Measurements from ENCODE around the gene BCKDHA. TPM values are rescaled to one million over a fixed set of nuclear protein-coding genes. Genes with fewer than 3 reads are reported as not detected.

BCKDHA gene
- total RNA-seq (ENCODE audit: low replicate concordance): 3.5 and 15.3 TPM in 2 replicates

DNA sequence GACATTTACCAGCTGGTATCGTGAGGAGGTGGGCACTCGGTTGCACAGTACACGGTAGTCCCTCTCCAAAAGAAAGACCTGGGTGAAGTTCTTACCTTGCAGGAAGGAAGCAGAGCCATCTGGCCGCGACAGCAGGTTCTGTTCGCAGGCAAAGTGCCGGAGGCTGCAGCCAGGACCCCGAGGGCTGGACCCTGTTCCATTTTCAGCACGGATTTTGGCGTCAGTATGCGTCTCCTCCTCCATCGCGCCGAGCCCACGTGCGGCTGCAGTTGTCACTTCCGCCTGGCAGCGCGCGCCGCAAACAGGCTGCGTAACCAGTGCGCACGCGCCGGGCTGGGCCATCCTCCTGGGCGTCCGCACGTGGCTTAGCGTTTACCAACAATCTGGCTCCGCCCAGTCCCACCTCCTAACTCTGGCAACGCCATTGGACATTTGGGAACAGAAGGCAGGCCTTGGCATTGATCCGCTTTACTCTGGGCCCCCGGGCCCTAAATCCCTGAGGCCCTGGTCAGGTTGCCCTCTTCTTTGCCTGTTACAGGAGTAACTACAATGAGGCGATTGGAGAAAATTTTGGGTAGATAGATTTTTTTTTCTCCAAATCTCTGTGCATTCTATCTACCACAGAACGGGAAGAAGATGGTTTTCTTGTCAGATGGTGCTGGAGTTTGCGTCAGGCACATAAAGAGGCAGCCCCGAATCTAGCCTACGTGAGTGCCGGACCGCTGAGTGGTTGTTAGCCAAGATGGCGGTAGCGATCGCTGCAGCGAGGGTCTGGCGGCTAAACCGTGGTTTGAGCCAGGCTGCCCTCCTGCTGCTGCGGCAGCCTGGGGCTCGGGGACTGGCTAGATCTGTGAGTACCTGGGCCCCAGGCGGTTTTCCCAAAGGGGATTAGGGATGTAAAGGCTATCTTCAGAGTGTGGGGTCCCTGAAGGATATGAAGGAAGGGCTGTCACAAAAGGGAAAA, at the start of gene BCKDHA, which contains the start of gene EXOSC5:
TSS of gene BCKDHA (plus strand) at position 733 of the 964 bp plus-strand sequence. CDS start at position 743, 10 bp downstream.
TSS of gene EXOSC5 (minus strand) at position 274 of the 964 bp plus-strand sequence. CDS start at position 243, 31 bp downstream.
- peak within 1 kb of the TSS; percentile 99 for H3K4me3 ChIP-seq (ENCODE audit: low read depth, low read length)

DNA sequence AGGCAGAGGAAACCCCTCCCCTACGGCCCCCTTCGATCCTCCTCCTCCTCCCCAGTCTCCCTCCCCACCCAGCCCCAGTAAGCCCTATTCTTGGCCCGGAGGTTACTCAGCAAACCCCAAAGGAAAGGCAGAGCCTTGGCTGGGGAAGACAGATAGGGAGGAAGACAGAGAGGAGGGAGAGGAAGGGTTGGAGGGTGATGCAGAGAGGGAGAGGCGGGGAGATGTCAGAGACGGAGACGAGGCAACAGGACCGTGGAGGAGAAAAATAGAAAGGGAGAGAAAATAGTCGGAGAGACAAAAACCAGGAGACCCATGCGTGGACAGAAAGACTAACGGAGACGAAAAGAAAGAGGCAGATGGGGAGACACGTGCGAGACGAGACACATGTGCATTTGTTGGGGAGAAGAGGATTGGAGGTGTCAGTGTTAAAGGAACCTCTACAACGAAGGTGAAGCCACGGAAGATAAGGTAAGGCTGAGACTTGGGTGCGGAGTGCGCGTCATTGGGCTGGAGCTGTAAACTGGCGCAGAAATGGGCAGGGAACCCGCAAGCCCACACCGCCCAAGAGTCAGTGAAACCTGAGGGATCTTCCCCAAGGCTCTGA, 46.8 kb upstream of the BCKDHA start:
- peak overlapping the region; percentile 93 for H3K4me3 ChIP-seq (ENCODE audit: low read depth, low read length)
- peak; percentile 39 for DNase-seq (ENCODE audit: low read depth)
- TF ChIP-seq, protein P1, sequence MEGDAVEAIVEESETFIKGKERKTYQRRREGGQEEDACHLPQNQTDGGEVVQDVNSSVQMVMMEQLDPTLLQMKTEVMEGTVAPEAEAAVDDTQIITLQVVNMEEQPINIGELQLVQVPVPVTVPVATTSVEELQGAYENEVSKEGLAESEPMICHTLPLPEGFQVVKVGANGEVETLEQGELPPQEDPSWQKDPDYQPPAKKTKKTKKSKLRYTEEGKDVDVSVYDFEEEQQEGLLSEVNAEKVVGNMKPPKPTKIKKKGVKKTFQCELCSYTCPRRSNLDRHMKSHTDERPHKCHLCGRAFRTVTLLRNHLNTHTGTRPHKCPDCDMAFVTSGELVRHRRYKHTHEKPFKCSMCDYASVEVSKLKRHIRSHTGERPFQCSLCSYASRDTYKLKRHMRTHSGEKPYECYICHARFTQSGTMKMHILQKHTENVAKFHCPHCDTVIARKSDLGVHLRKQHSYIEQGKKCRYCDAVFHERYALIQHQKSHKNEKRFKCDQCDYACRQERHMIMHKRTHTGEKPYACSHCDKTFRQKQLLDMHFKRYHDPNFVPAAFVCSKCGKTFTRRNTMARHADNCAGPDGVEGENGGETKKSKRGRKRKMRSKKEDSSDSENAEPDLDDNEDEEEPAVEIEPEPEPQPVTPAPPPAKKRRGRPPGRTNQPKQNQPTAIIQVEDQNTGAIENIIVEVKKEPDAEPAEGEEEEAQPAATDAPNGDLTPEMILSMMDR (IDR thresholded peaks at IDR 0.05; ENCODE audit: insufficient read depth, low read length): no peak

More for the DNA sequence above, at the start of gene BCKDHA, which contains the start of gene EXOSC5:
- DNase-seq (ENCODE audit: low read depth): peak; percentile 100
- TF ChIP-seq, protein P1 (IDR thresholded peaks at IDR 0.05; ENCODE audit: insufficient read depth, low read length): no peak

- TF ChIP-seq, protein P1 (IDR thresholded peaks at IDR 0.05; ENCODE audit: insufficient read depth, low read length): no peak
- peak overlapping the region; percentile 93 for H3K4me3 ChIP-seq (ENCODE audit: low read depth, low read length)
- DNase-seq (ENCODE audit: low read depth): peak; percentile 53
Measured at GRCh38 chr19:41351339-41352245, 46.0 kb upstream of the BCKDHA start.

DNA sequence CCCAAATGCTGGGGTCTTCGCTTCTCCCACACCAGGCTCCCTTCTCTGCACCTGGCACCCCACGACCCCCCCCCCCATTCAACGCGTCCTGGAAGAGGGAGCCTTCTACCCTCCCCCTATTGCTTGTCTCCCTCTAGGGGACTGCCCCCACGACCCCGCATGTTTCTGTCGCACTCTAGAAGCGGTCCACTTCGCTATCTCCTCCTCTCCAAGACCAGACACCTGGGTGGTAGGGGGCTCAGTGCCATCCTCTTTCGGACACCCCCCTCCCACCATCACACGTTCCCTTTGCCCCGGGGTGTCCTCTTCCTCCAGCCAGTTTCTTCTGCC, 45.4 kb upstream of the BCKDHA start:
- no peak for DNase-seq (ENCODE audit: low read depth)
- peak overlapping the region; percentile 93 for H3K4me3 ChIP-seq (ENCODE audit: low read depth, low read length)
- TF ChIP-seq, protein P1 (IDR thresholded peaks at IDR 0.05; ENCODE audit: insufficient read depth, low read length): no peak

DNA sequence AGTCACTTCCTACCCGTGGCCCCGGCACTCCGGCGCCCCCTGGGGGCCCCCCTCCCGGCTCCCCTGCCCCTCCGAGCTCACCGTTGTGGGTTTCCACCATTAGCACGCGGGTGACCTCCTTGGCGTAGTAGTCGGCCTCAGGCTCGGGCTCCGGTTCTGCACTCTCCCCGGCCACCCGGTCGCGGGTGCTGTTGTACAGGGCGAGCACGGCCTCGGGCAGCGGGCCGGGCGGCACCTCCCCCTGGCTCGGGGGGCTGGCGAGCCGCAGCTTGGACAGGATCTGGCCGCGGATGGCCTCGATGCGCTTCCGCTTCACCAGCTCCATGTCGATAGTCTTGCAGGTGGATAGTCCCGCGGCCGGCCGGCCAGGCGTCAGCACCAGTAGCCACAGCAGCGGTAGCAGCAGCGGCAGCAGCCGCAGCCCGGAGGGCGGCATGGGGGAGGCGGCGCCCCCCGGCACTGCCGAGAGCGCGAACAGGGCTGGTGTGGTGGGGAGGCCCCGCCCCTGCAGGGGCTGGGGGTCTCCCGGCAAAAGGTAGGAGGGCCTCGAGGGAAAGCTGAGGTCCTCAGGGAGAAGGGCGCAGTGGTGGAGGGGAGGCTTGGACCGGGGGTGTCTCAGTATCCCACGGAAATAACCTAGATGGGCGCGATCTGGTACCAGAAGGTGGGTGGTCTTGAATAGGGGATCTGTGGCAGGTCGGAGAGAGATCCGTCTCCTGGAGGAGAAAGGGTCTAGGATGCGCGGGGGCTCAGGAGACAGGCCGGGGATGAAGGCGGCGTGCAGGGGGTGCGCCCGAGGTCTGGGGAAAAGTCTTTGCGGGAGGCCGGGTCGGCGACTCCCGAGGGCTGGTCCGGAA, 44.8 kb upstream of the BCKDHA start:
- DNase-seq (ENCODE audit: low read depth): peak; percentile 46
- TF ChIP-seq, protein P1 (IDR thresholded peaks at IDR 0.05; ENCODE audit: insufficient read depth, low read length): peak; percentile 52
- H3K4me3 ChIP-seq (ENCODE audit: low read depth, low read length): peak overlapping the region; percentile 93

All from fibroblast of the aortic adventitia (primary cell).